ENCODE measurements around the gene AOC3. TPM values are rescaled to one million over a fixed set of nuclear protein-coding genes. Genes with fewer than 3 reads are reported as not detected.
"Not testable (repeated sequence)": the region's sequence is repeated elsewhere in the genome, so short reads cannot be mapped to it uniquely, and the experiment has no call there.

Gene AOC3
- total RNA-seq, 1 donor from 2014 or later = 0.26 TPM

DNA sequence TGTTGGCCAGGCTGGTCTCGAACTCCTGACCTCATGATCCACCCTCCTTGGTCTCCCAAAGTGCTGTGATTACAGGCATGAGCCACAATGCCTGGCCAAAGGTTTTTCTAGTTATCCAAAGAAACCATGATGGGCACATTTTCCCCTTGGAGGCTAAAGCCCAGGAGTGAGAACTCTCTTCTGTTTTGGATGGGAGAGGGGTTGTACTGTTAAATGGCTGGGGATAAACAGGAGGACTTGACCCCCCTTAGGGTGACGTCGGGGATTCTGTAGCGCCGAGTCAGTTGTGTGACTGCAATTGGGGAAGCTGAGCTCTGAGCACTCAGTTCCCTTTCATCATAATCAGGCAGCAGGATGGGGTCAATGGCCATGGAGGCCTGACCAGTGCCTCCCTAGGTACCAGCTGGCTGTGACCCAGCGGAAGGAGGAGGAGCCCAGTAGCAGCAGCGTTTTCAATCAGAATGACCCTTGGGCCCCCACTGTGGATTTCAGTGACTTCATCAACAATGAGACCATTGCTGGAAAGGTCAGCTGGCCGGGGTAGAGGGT is 4.1 kb downstream of the AOC3 start:
- H3K36me3 ChIP-seq (ENCODE audit: control insufficient read depth, insufficient read depth, low read length) = no peaks in the 10 kb centered on the region
- DNase-seq (ENCODE audit: low read depth) (no peak), FAIRE-seq (no peak)
- no peak overlapping the region for H3K4me3 ChIP-seq (ENCODE audit: low read depth, low read length)
- TF ChIP-seq CTCF (IDR thresholded peaks at IDR 0.05; ENCODE audit: insufficient read depth, low read length, severe bottlenecking) = no peak
- no peaks in the 10 kb centered on the region for H3K27me3 ChIP-seq (ENCODE audit: control insufficient read depth, insufficient read depth, low read length)

GRCh38 chr17:42856093-42856492 is 5.1 kb downstream of the AOC3 start:
- not testable (repeated sequence) for H3K36me3 ChIP-seq (ENCODE audit: control insufficient read depth, insufficient read depth, low read length); H3K27me3 ChIP-seq (ENCODE audit: control insufficient read depth, insufficient read depth, low read length); DNase-seq (ENCODE audit: low read depth); H3K4me3 ChIP-seq (ENCODE audit: low read depth, low read length); FAIRE-seq

DNA sequence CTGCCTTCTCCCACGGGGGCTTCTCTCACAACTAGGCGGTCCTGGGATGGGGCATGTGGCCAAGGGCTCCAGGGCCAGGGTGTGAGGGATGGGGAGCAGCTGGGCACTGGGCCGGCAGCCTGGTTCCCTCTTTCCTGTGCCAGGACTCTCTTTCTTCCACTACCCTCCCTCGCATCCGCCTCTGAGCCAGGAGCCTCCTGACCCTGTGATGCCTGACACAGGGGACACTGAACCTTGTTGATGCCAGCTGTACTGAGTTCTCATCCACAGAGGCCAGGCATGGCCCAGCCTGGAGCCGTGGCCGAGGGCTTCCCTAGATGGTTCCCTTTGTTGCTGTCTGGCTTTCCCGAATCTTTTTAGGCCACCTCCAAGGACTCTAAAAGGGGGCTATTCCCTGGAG is 5.5 kb downstream of the AOC3 start:
- not testable (repeated sequence) for H3K36me3 ChIP-seq (ENCODE audit: control insufficient read depth, insufficient read depth, low read length); FAIRE-seq; H3K4me3 ChIP-seq (ENCODE audit: low read depth, low read length); DNase-seq (ENCODE audit: low read depth); H3K27me3 ChIP-seq (ENCODE audit: control insufficient read depth, insufficient read depth, low read length)

GRCh38 chr17:42857389-42857788 is 6.4 kb downstream of the AOC3 start:
- no peaks in the 10 kb centered on the region for H3K36me3 ChIP-seq (ENCODE audit: control insufficient read depth, insufficient read depth, low read length)
- no peak for FAIRE-seq
- H3K27me3 ChIP-seq (ENCODE audit: control insufficient read depth, insufficient read depth, low read length) = no peaks in the 10 kb centered on the region
- DNase-seq (ENCODE audit: low read depth) = no peak
- TF ChIP-seq CTCF (IDR thresholded peaks at IDR 0.05; ENCODE audit: insufficient read depth, low read length, severe bottlenecking) = no peak
- no peak overlapping the region for H3K4me3 ChIP-seq (ENCODE audit: low read depth, low read length)

- Histone ChIP-seq H3K36me3 (ENCODE audit: control insufficient read depth, insufficient read depth, low read length) (no peaks in the 10 kb centered on the region), H3K4me3 (ENCODE audit: low read depth, low read length) (no peak overlapping the region), H3K27me3 (ENCODE audit: control insufficient read depth, insufficient read depth, low read length) (no peaks in the 10 kb centered on the region)
- TF ChIP-seq CTCF (IDR thresholded peaks at IDR 0.05; ENCODE audit: insufficient read depth, low read length, severe bottlenecking) = no peak
- FAIRE-seq (no peak), DNase-seq (ENCODE audit: low read depth) (no peak)
These were observed 14.7 kb downstream of the AOC3 start for GRCh38 chr17:42865638-42866094.

DNA sequence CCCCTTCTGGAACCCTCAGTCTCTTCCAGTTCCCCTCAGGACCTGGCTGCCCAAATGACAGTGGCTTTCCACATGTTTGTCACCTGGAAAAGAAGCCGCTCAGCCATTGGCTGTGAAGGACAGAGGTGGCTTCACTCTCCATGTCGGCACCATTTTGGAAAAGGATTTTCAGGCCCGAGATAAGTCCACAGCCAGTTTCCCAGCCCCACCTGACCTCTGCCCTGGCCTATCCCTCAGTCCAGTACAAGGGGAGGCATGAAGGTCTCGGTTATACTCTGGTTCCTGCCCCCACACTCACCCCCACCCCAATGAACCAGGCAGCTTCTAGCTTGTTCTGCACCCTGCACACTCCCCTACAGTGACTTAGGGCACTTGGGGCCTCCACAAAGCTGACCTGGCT is 15.2 kb downstream of the AOC3 start:
- Histone ChIP-seq H3K36me3 (ENCODE audit: control insufficient read depth, insufficient read depth, low read length) (no peaks in the 10 kb centered on the region), H3K4me3 (ENCODE audit: low read depth, low read length) (no peak overlapping the region), H3K27me3 (ENCODE audit: control insufficient read depth, insufficient read depth, low read length) (no peaks in the 10 kb centered on the region)
- no peak for TF ChIP-seq CTCF (IDR thresholded peaks at IDR 0.05; ENCODE audit: insufficient read depth, low read length, severe bottlenecking)
- FAIRE-seq = no peak
- DNase-seq (ENCODE audit: low read depth) = no peak
